H1 (cell line): Measurements from ENCODE around the gene RNF157. TPM values are rescaled to one million over a fixed set of nuclear protein-coding genes. Genes with fewer than 3 reads are reported as not detected.
A peak's percentile ranks its signal among the peaks of the same experiment; 100 is the strongest.

ENCODE experiments used
- JUN ChIP-seq: IDR thresholded peaks from 2 replicates; pipeline ENCODE4 v1.6.1; 2011; ENCODE audit warnings: low read depth, mild to moderate bottlenecking, improper control_type of control experiment, low read length
- POLR2AphosphoS5 ChIP-seq: IDR thresholded peaks from 2 replicates; pipeline ENCODE4 v1.6.1; 2011; ENCODE audit warnings: low read depth, low read length
- polyA plus RNA-seq, 7 experiments: library from polyadenylated mRNA; depleted of rRNA in 3 of 7; stranded (reverse) in 5 of 7; unstranded in 2 of 7; fragments of >200 nt in 5 of 7; fragments of 200-250 nt in 2 of 7; gene quantifications; 1 replicate in 5 of 7; 2 replicates in 1 of 7; 4 replicates in 1 of 7; pipeline versions ENCODE4 v1.2.1 to v1.2.3, GENCODE V29; 2011 to 2013; ENCODE audit warnings: missing spikeins in 2 of 7, mixed read lengths in 2 of 7
- total RNA-seq: library from RNA; stranded (reverse); fragmentation: NEBNext Ultra II Directional; extraction: Animal tissue kit (Norgen Biotek cat#: 25700); gene quantifications from 2 replicates; pipeline ENCODE4 v1.2.1, GENCODE V29; 2021

Gene RNF157
- total and polyA plus RNA-seq, 2 of the 8 experiments (the other 6 are each of a cell fraction or from before 2014, with no cell fraction given) = 13.4 to 16.7 TPM

DNA sequence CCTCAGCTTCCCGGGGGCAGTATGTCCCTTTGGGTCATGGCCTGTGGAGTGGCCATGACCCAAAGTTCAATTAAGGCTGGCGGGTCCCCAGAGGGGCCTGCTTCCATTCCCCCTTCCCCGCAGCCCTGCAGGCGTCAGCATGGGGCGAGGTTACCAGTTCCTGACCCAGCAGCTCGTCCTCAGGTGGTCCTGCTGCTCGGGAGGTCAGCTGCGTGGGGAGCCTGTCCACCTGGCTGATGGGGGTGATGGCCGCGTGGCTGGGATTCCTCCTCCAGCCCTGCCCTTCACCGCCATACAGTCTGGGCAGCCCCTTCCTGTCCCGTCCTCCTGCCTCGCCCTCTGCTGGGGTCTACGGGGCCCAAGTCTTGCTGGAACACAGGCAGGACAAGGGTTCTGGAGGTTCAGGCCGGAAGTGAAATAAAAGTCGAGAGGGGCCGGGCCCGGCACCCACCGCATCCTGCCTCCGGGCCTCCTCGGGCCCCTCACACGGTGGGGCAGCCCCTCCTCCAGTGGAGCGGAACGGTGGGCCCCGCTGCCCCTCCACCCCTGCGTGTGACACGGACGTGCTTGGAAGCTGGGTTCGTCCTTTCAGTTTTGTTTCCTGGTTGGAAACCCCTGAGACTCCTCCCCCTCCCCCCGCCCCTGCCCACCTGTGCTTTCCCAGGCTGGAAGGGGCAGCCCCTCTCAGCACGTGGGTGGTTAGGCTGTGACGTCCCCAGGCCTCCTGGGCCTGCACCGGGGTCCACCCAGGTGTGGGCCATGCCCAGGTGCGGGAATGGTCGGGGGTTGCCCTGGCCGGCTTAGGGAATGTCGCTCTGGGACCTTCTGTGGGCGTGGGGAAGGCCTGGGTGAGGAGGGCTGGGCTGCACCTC is 31.6 kb upstream of the RNF157 start (continued):
- no peak for TF ChIP-seq JUN
- TF ChIP-seq POLR2AphosphoS5 = peak; percentile 50
- TF ChIP-seq, all 59 proteins: peak for 3
